Liver (tissue), 9 donors: ENCODE data around the gene GPN1. TPM values are rescaled to one million over a fixed set of nuclear protein-coding genes. Genes with fewer than 3 reads are reported as not detected.

Experiments used
- DNase-seq: peaks from one replicate; pipeline ENCODE4 v3.0.0-alpha.2; 2017; ENCODE audit warnings: low spot score
- H3K27ac ChIP-seq, 2 donors: one replicate each; pipeline ENCODE4 v1.7.0; 2013; ENCODE audit warnings: inconsistent platforms in 2 of 2, low read length in 2 of 2, control low read depth in 1 of 2, low read depth in 1 of 2, mild to moderate bottlenecking in 1 of 2
- H3K27me3 ChIP-seq, 4 donors: one replicate each; pipeline versions ENCODE4 v1.6.1 to v1.7.0; 2013; ENCODE audit warnings: low read length in 3 of 4, inconsistent platforms in 1 of 4, mild to moderate bottlenecking in 1 of 4, moderate library complexity in 1 of 4; ENCODE audit not compliant: control insufficient read depth in 4 of 4, insufficient read depth in 4 of 4
- H3K36me3 ChIP-seq, 4 donors: one replicate each; pipeline versions ENCODE4 v1.6.1 to v1.7.0; 2013; ENCODE audit warnings: low read length in 3 of 4, mild to moderate bottlenecking in 3 of 4, low read depth in 1 of 4, moderate library complexity in 1 of 4; ENCODE audit not compliant: control insufficient read depth in 4 of 4, insufficient read depth in 3 of 4
- H3K4me1 ChIP-seq, 4 donors: one replicate each; pipeline versions ENCODE4 v1.6.1 to v1.7.0; 2013; ENCODE audit warnings: low read length in 3 of 4, mild to moderate bottlenecking in 3 of 4, moderate library complexity in 1 of 4; ENCODE audit not compliant: control insufficient read depth in 4 of 4, insufficient read depth in 4 of 4
- H3K4me3 ChIP-seq, 3 donors: one replicate each; pipeline versions ENCODE4 v1.6.1 to v1.7.0; 2013; ENCODE audit warnings: low read length in 3 of 3, control low read depth in 1 of 3, low read depth in 1 of 3, mild to moderate bottlenecking in 1 of 3
- H3K9ac ChIP-seq, 2 donors: one replicate each; pipeline ENCODE4 v1.7.0; 2013; ENCODE audit warnings: low read length in 2 of 2, mild to moderate bottlenecking in 2 of 2, moderate library complexity in 2 of 2, control low read depth in 1 of 2, low read depth in 1 of 2
- H3K9me3 ChIP-seq, 4 donors: one replicate each; pipeline versions ENCODE4 v1.6.1 to v1.7.0; 2013; ENCODE audit warnings: low read length in 3 of 4; ENCODE audit not compliant: control insufficient read depth in 4 of 4
- ATF3 ChIP-seq: IDR thresholded peaks from 2 replicates; pipeline ENCODE4 v1.6.1; 2016; ENCODE audit warnings: antibody characterized with exemption
- CTCF ChIP-seq: fragments of 150-350 bp; IDR thresholded peaks from 2 replicates; pipeline ENCODE4 v1.5.1; 2017; ENCODE audit warnings: improper control_type of control experiment, low read depth, low read length; ENCODE audit not compliant: missing input control
- EGR1 ChIP-seq, 2 donors: IDR thresholded peaks; 2 replicates each; pipeline ENCODE4 v1.6.1; 2016 to 2018; ENCODE audit warnings: antibody characterized with exemption in 2 of 2, low read depth in 2 of 2
- FOXA1 ChIP-seq: IDR thresholded peaks from 2 replicates; pipeline ENCODE4 v1.6.1; 2016; ENCODE audit warnings: antibody characterized with exemption
- FOXA2 ChIP-seq: IDR thresholded peaks from 2 replicates; pipeline ENCODE4 v1.6.1; 2016; ENCODE audit warnings: antibody characterized with exemption
- GABPA ChIP-seq, 2 donors: IDR thresholded peaks in 1 of 2; conservative IDR thresholded peaks in 1 of 2; 2 replicates each; pipeline ENCODE4 v1.6.1; 2016; ENCODE audit warnings: antibody characterized with exemption in 2 of 2, mild to moderate bottlenecking in 1 of 2, moderate library complexity in 1 of 2
- HNF4A ChIP-seq, 2 donors: conservative IDR thresholded peaks; 2 replicates each; pipeline ENCODE4 v1.6.1; 2016; ENCODE audit warnings: antibody characterized with exemption in 2 of 2, mild to moderate bottlenecking in 2 of 2
- HNF4G ChIP-seq: IDR thresholded peaks from 2 replicates; pipeline ENCODE4 v1.6.1; 2016; ENCODE audit warnings: antibody characterized with exemption
- JUND ChIP-seq, 2 donors: IDR thresholded peaks; 2 replicates each; pipeline ENCODE4 v1.6.1; 2016; ENCODE audit warnings: antibody characterized with exemption in 2 of 2
- MAX ChIP-seq: IDR thresholded peaks from 2 replicates; pipeline ENCODE4 v1.6.1; 2016; ENCODE audit warnings: antibody characterized with exemption
- NR2F2 ChIP-seq: IDR thresholded peaks from 2 replicates; pipeline ENCODE4 v1.6.1; 2016; ENCODE audit warnings: antibody characterized with exemption
- RAD21 ChIP-seq, 2 donors: IDR thresholded peaks; 2 replicates each; pipeline ENCODE4 v1.6.1; 2016; ENCODE audit warnings: antibody characterized with exemption in 2 of 2, mild to moderate bottlenecking in 2 of 2
- REST ChIP-seq: IDR thresholded peaks from 2 replicates; pipeline ENCODE4 v1.6.1; 2016; ENCODE audit warnings: antibody characterized with exemption, mild to moderate bottlenecking
- RXRA ChIP-seq, 2 donors: IDR thresholded peaks; 2 replicates each; pipeline ENCODE4 v1.6.1; 2017 to 2018; ENCODE audit warnings: antibody characterized with exemption in 2 of 2, mild to moderate bottlenecking in 1 of 2
- SP1 ChIP-seq: IDR thresholded peaks from 2 replicates; pipeline ENCODE4 v1.6.1; 2018; ENCODE audit warnings: antibody characterized with exemption, mild to moderate bottlenecking
- TAF1 ChIP-seq: conservative IDR thresholded peaks from 2 replicates; pipeline ENCODE4 v1.6.1; 2016; ENCODE audit warnings: antibody characterized with exemption, mild to moderate bottlenecking
- YY1 ChIP-seq: IDR thresholded peaks from 2 replicates; pipeline ENCODE4 v1.6.1; 2016; ENCODE audit warnings: antibody characterized with exemption, mild to moderate bottlenecking
- ZBTB33 ChIP-seq: IDR thresholded peaks from 2 replicates; pipeline ENCODE4 v1.6.1; 2016; ENCODE audit warnings: antibody characterized with exemption
- WGBS: extraction: QIAGEN DNeasy Blood & Tissue Kit; methylation state at CpG from one replicate; pipeline ENCODE4 v1.1.7; 2013; 5-methylcytosine and 5-hydroxymethylcytosine counted together
- polyA plus RNA-seq, 2 donors: library from polyadenylated mRNA; stranded (reverse) in 1 of 2; unstranded in 1 of 2; fragments of 200-250 nt in 1 of 2; fragments of >200 nt in 1 of 2; fragmentation: Nextera tagmentation in 1 of 2; extraction: Ambion mirVana in 1 of 2; gene quantifications; one replicate each; pipeline versions ENCODE4 v1.2.1 to v1.2.3, GENCODE V29; 2013 to 2015
- total RNA-seq, 2 donors: library from RNA; depleted of rRNA; stranded (reverse); fragments of >200 nt; gene quantifications; one replicate each; pipeline ENCODE4 v1.2.3, GENCODE V29; 2014
- donor health status: healthy.
- donor health status: healthy.
- donor health status: healthy.
- donor health status: healthy.
- donor health status: healthy.

The GPN1 gene
- total and polyA plus RNA-seq, 4 donors = 10.7 to 17.2 (median 12.4) TPM

- DNase-seq = no peak
- no peak overlapping the region for H3K9ac ChIP-seq
- no peaks in the 10 kb centered on the region for H3K9me3 ChIP-seq
- TF ChIP-seq JUND (IDR thresholded peaks at IDR 0.05) (no peak), HNF4G (no peak), RXRA (IDR thresholded peaks at IDR 0.05) (no peak), HNF4A (conservative IDR thresholded peaks at IDR 0.05) (no peak), ZBTB33 (no peak), CTCF (no peak), NR2F2 (no peak), SP1 (no peak), YY1 (no peak), ATF3 (no peak), FOXA1 (no peak), TAF1 (no peak), REST (no peak), RAD21 (IDR thresholded peaks at IDR 0.05) (no peak), GABPA (IDR thresholded peaks at IDR 0.05 in 1 of 2, conservative IDR thresholded peaks at IDR 0.05 in 1 of 2) (no peak), EGR1 (IDR thresholded peaks at IDR 0.05; ENCODE audit: low read depth in 2 of 2) (no peak), FOXA2 (no peak), MAX (no peak)
- peaks cover 15 to 59% (median 48%) of the 10 kb centered on the region in 4 donors for H3K36me3 ChIP-seq
- peaks cover 0 to 9% (median 8%) of the 10 kb centered on the region in 4 donors for H3K4me1 ChIP-seq
- H3K27me3 ChIP-seq = no peaks in the 10 kb centered on the region
- H3K4me3 ChIP-seq = no peak overlapping the region
- no peak overlapping the region for H3K27ac ChIP-seq
- WGBS = 97% methylated on average over 2 of the region's 2 CpGs
Measured at GRCh38 chr2:27634291-27634690, 5.4 kb downstream of the GPN1 start.
